H1 (cell line): ENCODE results near the gene SRSF9.

Experiments used
- RAD21 ChIP-seq, 2 experiments: IDR thresholded peaks in 1 of 2; conservative IDR thresholded peaks in 1 of 2; 2 replicates each; pipeline ENCODE4 v1.6.1; 2011; ENCODE audit warnings: low read depth in 2 of 2, low read length in 2 of 2, improper control_type of control experiment in 1 of 2, inconsistent platforms in 1 of 2, mild to moderate bottlenecking in 1 of 2, moderate library complexity in 1 of 2
- SP1 ChIP-seq: IDR thresholded peaks from 2 replicates; pipeline ENCODE4 v1.6.1; 2011; ENCODE audit warnings: low read depth, low read length
- TF ChIP-seq, protein P1 (sequence below): IDR thresholded peaks from 2 replicates; pipeline ENCODE4 v1.6.1; 2012; ENCODE audit warnings: inconsistent platforms
- TF ChIP-seq, protein P2 (sequence below), 3 experiments: IDR thresholded peaks; 1 replicate in 2 of 3; 2 replicates in 1 of 3; pipeline versions ENCODE4 v1.5.1 to v1.6.1; 2011; ENCODE audit warnings: low read length in 3 of 3, mild to moderate bottlenecking in 3 of 3, inconsistent platforms in 2 of 3, low read depth in 1 of 3, moderate library complexity in 1 of 3; ENCODE audit not compliant: insufficient read depth in 1 of 3; ENCODE audit errors: control extremely low read depth in 1 of 3

DNA sequence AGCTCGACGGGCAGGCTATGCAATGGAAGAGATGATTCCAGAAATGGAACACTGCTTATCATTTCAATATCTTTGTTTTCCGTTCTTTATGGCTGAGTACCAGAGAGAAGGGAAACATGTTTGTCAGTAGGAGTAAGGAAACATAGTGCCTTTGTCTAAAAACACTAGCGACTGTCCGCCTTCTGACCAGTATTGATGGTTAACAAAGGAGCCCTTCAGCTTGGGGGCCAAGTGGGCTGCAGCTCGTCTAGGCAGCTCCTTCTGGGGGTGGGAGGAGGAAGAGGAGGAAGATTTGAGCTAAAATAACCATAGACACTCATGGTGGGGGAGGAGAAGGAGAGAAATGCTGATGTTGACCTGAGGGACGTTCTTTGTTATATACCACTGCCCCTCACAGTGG lies 44.5 kb upstream of the SRSF9 start:
- TF ChIP-seq SP1 (no peak), RAD21 (IDR thresholded peaks at IDR 0.05 in 1 of 2, conservative IDR thresholded peaks at IDR 0.05 in 1 of 2; ENCODE audit: low read depth in 2 of 2, low read length in 2 of 2) (no peak)
- TF ChIP-seq, protein P1, sequence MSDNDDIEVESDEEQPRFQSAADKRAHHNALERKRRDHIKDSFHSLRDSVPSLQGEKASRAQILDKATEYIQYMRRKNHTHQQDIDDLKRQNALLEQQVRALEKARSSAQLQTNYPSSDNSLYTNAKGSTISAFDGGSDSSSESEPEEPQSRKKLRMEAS: no peak
- TF ChIP-seq, protein P2, sequence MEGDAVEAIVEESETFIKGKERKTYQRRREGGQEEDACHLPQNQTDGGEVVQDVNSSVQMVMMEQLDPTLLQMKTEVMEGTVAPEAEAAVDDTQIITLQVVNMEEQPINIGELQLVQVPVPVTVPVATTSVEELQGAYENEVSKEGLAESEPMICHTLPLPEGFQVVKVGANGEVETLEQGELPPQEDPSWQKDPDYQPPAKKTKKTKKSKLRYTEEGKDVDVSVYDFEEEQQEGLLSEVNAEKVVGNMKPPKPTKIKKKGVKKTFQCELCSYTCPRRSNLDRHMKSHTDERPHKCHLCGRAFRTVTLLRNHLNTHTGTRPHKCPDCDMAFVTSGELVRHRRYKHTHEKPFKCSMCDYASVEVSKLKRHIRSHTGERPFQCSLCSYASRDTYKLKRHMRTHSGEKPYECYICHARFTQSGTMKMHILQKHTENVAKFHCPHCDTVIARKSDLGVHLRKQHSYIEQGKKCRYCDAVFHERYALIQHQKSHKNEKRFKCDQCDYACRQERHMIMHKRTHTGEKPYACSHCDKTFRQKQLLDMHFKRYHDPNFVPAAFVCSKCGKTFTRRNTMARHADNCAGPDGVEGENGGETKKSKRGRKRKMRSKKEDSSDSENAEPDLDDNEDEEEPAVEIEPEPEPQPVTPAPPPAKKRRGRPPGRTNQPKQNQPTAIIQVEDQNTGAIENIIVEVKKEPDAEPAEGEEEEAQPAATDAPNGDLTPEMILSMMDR (IDR thresholded peaks at IDR 0.05; ENCODE audit: control extremely low read depth in 1 of 3, insufficient read depth in 1 of 3, low read depth in 1 of 3, low read length in 3 of 3): no peak
